Urinary bladder (tissue), 4 donors: Measurements from ENCODE around the gene PCF11. TPM values are rescaled to one million over a fixed set of nuclear protein-coding genes. Genes with fewer than 3 reads are reported as not detected.
A peak's percentile ranks its signal among the peaks of the same experiment; 100 is the strongest.

Experiments
- DNase-seq: peaks from one replicate; pipeline ENCODE4 v3.0.0-alpha.2; 2015; ENCODE audit errors: extremely low spot score
- H3K27ac ChIP-seq: one replicate; pipeline ENCODE4 v1.5.1; 2013; ENCODE audit warnings: low read depth, mild to moderate bottlenecking, moderate library complexity
- H3K36me3 ChIP-seq: one replicate; pipeline ENCODE4 v1.6.1; 2013; ENCODE audit warnings: mild to moderate bottlenecking, moderate library complexity; ENCODE audit not compliant: insufficient read depth
- H3K4me1 ChIP-seq: one replicate; pipeline ENCODE4 v1.6.1; 2013; ENCODE audit warnings: mild to moderate bottlenecking, moderate library complexity; ENCODE audit not compliant: insufficient read depth
- H3K4me3 ChIP-seq: one replicate; pipeline ENCODE4 v1.5.1; 2013; ENCODE audit warnings: low read depth, low read length
- WGBS: extraction: QIAGEN DNeasy Blood & Tissue Kit; methylation state at CpG from one replicate; pipeline ENCODE4 v1.1.7; 2013; 5-methylcytosine and 5-hydroxymethylcytosine counted together
- polyA plus RNA-seq: library from polyadenylated mRNA; stranded (reverse); fragments of 200-250 nt; gene quantifications from one replicate; pipeline ENCODE4 v1.2.3, GENCODE V29; 2013
- total RNA-seq: library from RNA; depleted of rRNA; stranded (reverse); fragments of >200 nt; gene quantifications from one replicate; pipeline ENCODE4 v1.2.3, GENCODE V29; 2014
- donor health status: healthy with polysubstance abuse.
- donor health status: healthy.

Gene PCF11
- total and polyA plus RNA-seq, 2 donors = 38.1 to 75.2 TPM

- DNase-seq = no peak
- Histone ChIP-seq H3K4me3 (peak overlapping the region; percentile 93), H3K27ac (no peak overlapping the region), H3K36me3 (no peaks in the 10 kb centered on the region), H3K4me1 (no peaks in the 10 kb centered on the region)
- 29% methylated on average over 6 of the region's 6 CpGs for WGBS
Measured at GRCh38 chr11:83159902-83160865, 3.3 kb downstream of the PCF11 start.

- H3K36me3 ChIP-seq = peaks cover 5% of the 10 kb centered on the region
- H3K4me3 ChIP-seq = no peak overlapping the region
- no peak for DNase-seq
- 34% methylated on average over 1 of the region's 1 CpG for WGBS
- H3K4me1 ChIP-seq = no peaks in the 10 kb centered on the region
- peak overlapping the region; percentile 23 for H3K27ac ChIP-seq
Measured at GRCh38 chr11:83161610-83162199, 4.8 kb downstream of the PCF11 start.

GRCh38 chr11:83162377-83162776 is 5.4 kb downstream of the PCF11 start:
- WGBS = 87% methylated on average over 2 of the region's 2 CpGs
- no peak overlapping the region for H3K4me3 ChIP-seq
- DNase-seq = no peak
- H3K4me1 ChIP-seq = no peaks in the 10 kb centered on the region
- H3K27ac ChIP-seq = peak overlapping the region; percentile 23
- peaks cover 5% of the 10 kb centered on the region for H3K36me3 ChIP-seq

GRCh38 chr11:83166193-83166866 is 9.4 kb downstream of the PCF11 start:
- Histone ChIP-seq H3K4me1 (peaks cover 2% of the 10 kb centered on the region), H3K4me3 (no peak overlapping the region), H3K36me3 (peaks cover 16% of the 10 kb centered on the region), H3K27ac (no peak overlapping the region)
- 97% methylated on average over 11 of the region's 11 CpGs for WGBS
- DNase-seq = no peak

- Histone ChIP-seq H3K4me1 (peaks cover 3% of the 10 kb centered on the region), H3K4me3 (no peak overlapping the region), H3K27ac (no peak overlapping the region), H3K36me3 (peaks cover 16% of the 10 kb centered on the region)
- no peak for DNase-seq
- 99% methylated on average over 5 of the region's 5 CpGs for WGBS
Measured at GRCh38 chr11:83168756-83169155, 11.8 kb downstream of the PCF11 start.

GRCh38 chr11:83170865-83171264 is 13.9 kb downstream of the PCF11 start:
- no peak for DNase-seq
- peaks cover 6% of the 10 kb centered on the region for H3K4me1 ChIP-seq
- H3K4me3 ChIP-seq = no peak overlapping the region
- WGBS = 67% methylated on average over 2 of the region's 2 CpGs
- peaks cover 16% of the 10 kb centered on the region for H3K36me3 ChIP-seq
- no peak overlapping the region for H3K27ac ChIP-seq

GRCh38 chr11:83172551-83172950 is 15.6 kb downstream of the PCF11 start:
- Histone ChIP-seq H3K36me3 (peaks cover 11% of the 10 kb centered on the region), H3K4me1 (peaks cover 6% of the 10 kb centered on the region), H3K27ac (no peak overlapping the region), H3K4me3 (no peak overlapping the region)
- 88% methylated on average over 4 of the region's 4 CpGs for WGBS
- DNase-seq = no peak

- no peak for DNase-seq
- peaks cover 3% of the 10 kb centered on the region for H3K36me3 ChIP-seq
- peaks cover 6% of the 10 kb centered on the region for H3K4me1 ChIP-seq
- H3K27ac ChIP-seq = no peak overlapping the region
- H3K4me3 ChIP-seq = no peak overlapping the region
Measured at GRCh38 chr11:83174008-83174407, 17.1 kb downstream of the PCF11 start.

GRCh38 chr11:83175815-83176214 is 18.9 kb downstream of the PCF11 start:
- Histone ChIP-seq H3K27ac (no peak overlapping the region), H3K36me3 (peaks cover 2% of the 10 kb centered on the region), H3K4me3 (no peak overlapping the region), H3K4me1 (peaks cover 6% of the 10 kb centered on the region)
- 94% methylated on average over 1 of the region's 1 CpG for WGBS
- DNase-seq = no peak

GRCh38 chr11:83181815-83182214 is 24.9 kb downstream of the PCF11 start:
- WGBS = 47% methylated on average over 2 of the region's 2 CpGs
- Histone ChIP-seq H3K4me3 (no peak overlapping the region), H3K27ac (no peak overlapping the region), H3K36me3 (peaks cover 4% of the 10 kb centered on the region), H3K4me1 (no peaks in the 10 kb centered on the region)
- DNase-seq = no peak

- H3K4me3 ChIP-seq = no peak overlapping the region
- DNase-seq = no peak
- no peak overlapping the region for H3K27ac ChIP-seq
- WGBS = 87% methylated on average over 1 of the region's 1 CpG
- H3K4me1 ChIP-seq = no peaks in the 10 kb centered on the region
- peaks cover 4% of the 10 kb centered on the region for H3K36me3 ChIP-seq
Measured at GRCh38 chr11:83185767-83186166, 28.8 kb downstream of the PCF11 start.

GRCh38 chr11:83187465-83187864 is 30.5 kb downstream of the PCF11 start:
- DNase-seq = no peak
- WGBS = 98% methylated on average over 4 of the region's 4 CpGs
- peaks cover 2% of the 10 kb centered on the region for H3K4me1 ChIP-seq
- H3K4me3 ChIP-seq = no peak overlapping the region
- peaks cover 4% of the 10 kb centered on the region for H3K36me3 ChIP-seq
- no peak overlapping the region for H3K27ac ChIP-seq

- peaks cover 2% of the 10 kb centered on the region for H3K36me3 ChIP-seq
- H3K4me3 ChIP-seq = no peak overlapping the region
- WGBS = 98% methylated on average over 5 of the region's 5 CpGs
- H3K27ac ChIP-seq = no peak overlapping the region
- no peak for DNase-seq
- H3K4me1 ChIP-seq = peaks cover 4% of the 10 kb centered on the region
Measured at GRCh38 chr11:83191491-83191890, 34.6 kb downstream of the PCF11 start.

GRCh38 chr11:83191986-83192385 is 35.1 kb downstream of the PCF11 start:
- H3K27ac ChIP-seq = no peak overlapping the region

More at GRCh38 chr11:83191986-83192385, 35.1 kb downstream of the PCF11 start:
- peaks cover 4% of the 10 kb centered on the region for H3K4me1 ChIP-seq
- 90% methylated on average over 11 of the region's 11 CpGs for WGBS
- no peak overlapping the region for H3K4me3 ChIP-seq
- peaks cover 2% of the 10 kb centered on the region for H3K36me3 ChIP-seq
- no peak for DNase-seq
